ENCODE data around the gene CGB5.
"Not testable (repeated sequence)": the region's sequence is repeated elsewhere in the genome, so short reads cannot be mapped to it uniquely, and the experiment has no call there.

DNA sequence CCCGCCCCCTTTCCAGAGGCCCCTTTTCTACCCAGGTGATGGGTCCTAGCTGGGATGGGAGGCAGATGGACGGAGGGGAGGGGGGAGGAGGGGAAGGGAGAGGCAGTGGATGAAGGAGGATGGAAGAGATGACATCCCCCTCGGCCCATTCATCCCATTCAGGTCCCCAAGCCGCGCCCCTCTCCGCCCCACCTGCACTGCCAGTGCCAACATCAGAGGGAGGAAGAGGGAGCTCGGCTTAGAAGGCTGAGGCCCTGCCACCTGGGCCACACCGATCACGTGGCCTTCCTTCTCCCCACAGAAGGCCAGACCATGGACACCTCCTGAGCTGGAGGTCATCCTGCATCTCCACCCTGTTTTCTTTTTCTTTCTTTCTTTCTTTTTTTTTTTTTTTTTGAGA, 15.0 kb upstream of the CGB5 start:
- not testable (repeated sequence) for TF ChIP-seq TCF7L2 (IDR thresholded peaks at IDR 0.05; ENCODE audit: low read depth, low read length); POLR2AphosphoS5 (IDR thresholded peaks at IDR 0.05; ENCODE audit: low read depth, low read length); SIN3A (IDR thresholded peaks at IDR 0.05; ENCODE audit: borderline replicate concordance, insufficient read depth, low read depth, low read length)
- TF ChIP-seq, protein P1, sequence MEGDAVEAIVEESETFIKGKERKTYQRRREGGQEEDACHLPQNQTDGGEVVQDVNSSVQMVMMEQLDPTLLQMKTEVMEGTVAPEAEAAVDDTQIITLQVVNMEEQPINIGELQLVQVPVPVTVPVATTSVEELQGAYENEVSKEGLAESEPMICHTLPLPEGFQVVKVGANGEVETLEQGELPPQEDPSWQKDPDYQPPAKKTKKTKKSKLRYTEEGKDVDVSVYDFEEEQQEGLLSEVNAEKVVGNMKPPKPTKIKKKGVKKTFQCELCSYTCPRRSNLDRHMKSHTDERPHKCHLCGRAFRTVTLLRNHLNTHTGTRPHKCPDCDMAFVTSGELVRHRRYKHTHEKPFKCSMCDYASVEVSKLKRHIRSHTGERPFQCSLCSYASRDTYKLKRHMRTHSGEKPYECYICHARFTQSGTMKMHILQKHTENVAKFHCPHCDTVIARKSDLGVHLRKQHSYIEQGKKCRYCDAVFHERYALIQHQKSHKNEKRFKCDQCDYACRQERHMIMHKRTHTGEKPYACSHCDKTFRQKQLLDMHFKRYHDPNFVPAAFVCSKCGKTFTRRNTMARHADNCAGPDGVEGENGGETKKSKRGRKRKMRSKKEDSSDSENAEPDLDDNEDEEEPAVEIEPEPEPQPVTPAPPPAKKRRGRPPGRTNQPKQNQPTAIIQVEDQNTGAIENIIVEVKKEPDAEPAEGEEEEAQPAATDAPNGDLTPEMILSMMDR (IDR thresholded peaks at IDR 0.05) = not testable (repeated sequence)

Data from Panc1 (cell line).